Ovary (tissue), 9 donors: Measurements from ENCODE around the gene CHCHD6. TPM values are rescaled to one million over a fixed set of nuclear protein-coding genes. Genes with fewer than 3 reads are reported as not detected.

ENCODE experiments used
- DNase-seq, 5 donors: peaks; one replicate each; pipeline ENCODE4 v3.0.0-alpha.2; 2019 to 2020
- H3K27ac ChIP-seq, 2 donors: fragments of 200-600 bp; one replicate each; pipeline versions ENCODE4 v1.5.1 to v1.8.0; 2019 to 2022
- H3K27me3 ChIP-seq: fragments of 200-600 bp; one replicate; pipeline ENCODE4 v1.8.0; 2022
- H3K36me3 ChIP-seq: fragments of 200-600 bp; sonication (generic); one replicate; pipeline ENCODE4 v1.5.1; 2019
- H3K4me1 ChIP-seq: one replicate; pipeline ENCODE4 v1.8.1; 2013; ENCODE audit warnings: mild to moderate bottlenecking, moderate library complexity; ENCODE audit not compliant: insufficient read depth
- H3K4me3 ChIP-seq: fragments of 200-600 bp; sonication (generic); one replicate; pipeline ENCODE4 v1.5.1; 2017
- H3K9me3 ChIP-seq, 2 donors: fragments of 200-600 bp in 1 of 2; sonication (generic) in 1 of 2; one replicate each; pipeline versions ENCODE4 v1.5.1 to v1.8.1; 2013 to 2019; ENCODE audit warnings: mild to moderate bottlenecking in 1 of 2, moderate library complexity in 1 of 2
- EP300 ChIP-seq: sonication (generic); formaldehyde crosslinking; IDR thresholded peaks from one replicate; pipeline ENCODE4 v1.6.1; 2017; ENCODE audit warnings: antibody characterized with exemption
- POLR2A ChIP-seq: fragments of 450-650 bp; IDR thresholded peaks from one replicate; pipeline ENCODE4 v1.6.1; 2017; ENCODE audit warnings: antibody characterized with exemption, mild to moderate bottlenecking, moderate library complexity
- WGBS, 3 donors: extraction: QIAGEN DNeasy Blood & Tissue Kit in 1 of 3; methylation state at CpG; one replicate each; pipeline versions ENCODE4 v1.1.5 to v1.1.7; 2013 to 2017; 5-methylcytosine and 5-hydroxymethylcytosine counted together
- intact Hi-C, 4 donors: fragments of 100-400 bp; cut with DNase I; formaldehyde crosslinking; loops; one replicate each; pipeline versions ENCODE4 v1.11.0 to v1.15.1; 2022 to 2023
- polyA plus RNA-seq, 2 donors: library from polyadenylated mRNA; stranded (reverse); fragments of 200-250 nt in 1 of 2; fragments of 350-450 nt in 1 of 2; fragmentation: Illumina TruSeq in 1 of 2; extraction: RNeasy Lipid Tissue Mini Kit (QIAGEN cat#74804) in 1 of 2; gene quantifications; one replicate each; pipeline ENCODE4 v1.2.3, GENCODE V29; 2013 to 2014
- total RNA-seq, 7 donors: library from RNA; depleted of rRNA in 2 of 7; stranded (reverse); fragments of >200 nt in 2 of 7; fragmentation: NEBNext Ultra II Directional in 3 of 7; extraction: Animal tissue kit (Norgen Biotek cat#: 25700) in 3 of 7; gene quantifications; one replicate each; pipeline versions ENCODE4 v1.1.0 to v1.2.4, GENCODE V29; 2016 to 2023
- TF ChIP-seq, protein P1 (sequence below), 3 donors: fragments of 450-650 bp in 2 of 3; fragments of 200-600 bp in 1 of 3; IDR thresholded peaks; one replicate each; pipeline versions ENCODE4 v1.5.1 to v1.8.0; 2016 to 2022; ENCODE audit warnings: antibody characterized with exemption in 3 of 3, mild to moderate bottlenecking in 1 of 3
- donor health status: DM: no; HTN: no; CAD: no; lungs with moderate emphysema.
- donor health status: DM: no; HTN: no; CAD: no.
- donor health status: Bipolar disorder and iron deficiency.
- donor health status: DM: yes; HTN: yes; CAD: no.
- donor health status: DM: no; HTN: no; CAD: no.
- donor health status: DM: yes; HTN: yes; CAD: no.

Gene CHCHD6
- total and polyA plus RNA-seq, 9 donors, result 8.5 to 24.6 (median 19.5) TPM

GRCh38 chr3:126945891-126946290 lies 241.9 kb downstream of the CHCHD6 start:
- TF ChIP-seq POLR2A, result no peak
- TF ChIP-seq, protein P1, sequence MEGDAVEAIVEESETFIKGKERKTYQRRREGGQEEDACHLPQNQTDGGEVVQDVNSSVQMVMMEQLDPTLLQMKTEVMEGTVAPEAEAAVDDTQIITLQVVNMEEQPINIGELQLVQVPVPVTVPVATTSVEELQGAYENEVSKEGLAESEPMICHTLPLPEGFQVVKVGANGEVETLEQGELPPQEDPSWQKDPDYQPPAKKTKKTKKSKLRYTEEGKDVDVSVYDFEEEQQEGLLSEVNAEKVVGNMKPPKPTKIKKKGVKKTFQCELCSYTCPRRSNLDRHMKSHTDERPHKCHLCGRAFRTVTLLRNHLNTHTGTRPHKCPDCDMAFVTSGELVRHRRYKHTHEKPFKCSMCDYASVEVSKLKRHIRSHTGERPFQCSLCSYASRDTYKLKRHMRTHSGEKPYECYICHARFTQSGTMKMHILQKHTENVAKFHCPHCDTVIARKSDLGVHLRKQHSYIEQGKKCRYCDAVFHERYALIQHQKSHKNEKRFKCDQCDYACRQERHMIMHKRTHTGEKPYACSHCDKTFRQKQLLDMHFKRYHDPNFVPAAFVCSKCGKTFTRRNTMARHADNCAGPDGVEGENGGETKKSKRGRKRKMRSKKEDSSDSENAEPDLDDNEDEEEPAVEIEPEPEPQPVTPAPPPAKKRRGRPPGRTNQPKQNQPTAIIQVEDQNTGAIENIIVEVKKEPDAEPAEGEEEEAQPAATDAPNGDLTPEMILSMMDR (IDR thresholded peaks at IDR 0.05), result no peak
- TF ChIP-seq EP300, result no peak
- Histone ChIP-seq H3K4me1 (no peaks in the 10 kb centered on the region), H3K27ac (no peak overlapping the region), H3K36me3 (no peaks in the 10 kb centered on the region), H3K9me3 (no peaks in the 10 kb centered on the region), H3K4me3 (no peak overlapping the region), H3K27me3 (no peaks in the 10 kb centered on the region)
- DNase-seq, result no peak
- intact Hi-C loops, result no loop called here
- WGBS, 3 donors, result 94 to 96% (median 95%) methylated on average over 9 of the region's 9 CpGs

DNA sequence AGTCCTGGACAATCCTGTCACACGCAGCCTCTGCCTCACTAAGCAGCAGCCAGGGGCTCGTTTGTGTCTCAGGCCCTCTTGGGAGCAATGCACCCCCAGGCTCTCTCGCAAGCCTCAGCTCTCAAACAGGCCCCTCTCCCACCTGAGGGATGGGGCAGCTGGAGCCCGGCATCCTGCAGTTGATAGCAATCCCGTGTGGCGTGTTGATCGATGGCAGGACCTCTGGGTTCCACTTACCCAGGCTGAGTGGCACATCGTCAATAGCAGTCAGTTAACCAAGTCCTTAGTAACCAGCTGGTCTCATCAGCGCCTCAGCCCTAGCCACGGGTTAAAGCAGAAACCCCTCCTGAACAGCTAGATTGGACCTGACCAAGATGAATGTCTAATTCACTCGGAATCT lies 242.4 kb downstream of the CHCHD6 start:
- Histone ChIP-seq H3K27ac (no peak overlapping the region), H3K4me3 (no peak overlapping the region), H3K4me1 (no peaks in the 10 kb centered on the region), H3K27me3 (no peaks in the 10 kb centered on the region), H3K9me3 (no peaks in the 10 kb centered on the region), H3K36me3 (no peaks in the 10 kb centered on the region)
- intact Hi-C loops, result no loop called here
- DNase-seq, result no peak
- TF ChIP-seq, protein P1 (IDR thresholded peaks at IDR 0.05), result no peak
- TF ChIP-seq POLR2A, result no peak
- no peak for TF ChIP-seq EP300
- WGBS, 3 donors, result 93 to 95% (median 94%) methylated on average over 11 of the region's 11 CpGs

DNA sequence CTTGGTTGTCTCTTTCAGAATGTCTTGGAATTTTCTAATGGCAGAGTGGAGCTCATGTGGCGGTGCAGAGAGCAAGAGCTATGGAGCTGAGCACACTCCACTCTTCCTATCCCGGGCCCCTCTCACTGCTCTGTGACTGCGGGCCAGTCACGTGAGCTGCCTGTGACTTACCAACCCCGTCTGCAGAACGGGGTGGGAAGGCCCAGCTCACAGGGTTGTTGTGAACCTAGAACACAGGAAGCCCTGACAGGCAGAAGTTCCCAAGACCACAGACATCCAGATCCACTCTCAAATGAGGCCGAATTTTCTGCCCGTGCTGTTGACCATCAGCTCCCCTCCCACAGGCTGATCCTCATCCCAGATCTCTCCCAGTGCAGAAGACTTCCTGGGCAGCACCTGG lies 243.4 kb downstream of the CHCHD6 start:
- WGBS, 3 donors, result 70 to 80% (median 76%) methylated on average over 8 of the region's 8 CpGs
- Histone ChIP-seq H3K27ac (no peak overlapping the region), H3K27me3 (no peaks in the 10 kb centered on the region), H3K36me3 (no peaks in the 10 kb centered on the region), H3K9me3 (no peaks in the 10 kb centered on the region), H3K4me3 (no peak overlapping the region), H3K4me1 (no peaks in the 10 kb centered on the region)
- intact Hi-C loops, result no loop called here
- DNase-seq, result no peak
- no peak for TF ChIP-seq EP300
- TF ChIP-seq, protein P1 (IDR thresholded peaks at IDR 0.05), result no peak
- no peak for TF ChIP-seq POLR2A

DNA sequence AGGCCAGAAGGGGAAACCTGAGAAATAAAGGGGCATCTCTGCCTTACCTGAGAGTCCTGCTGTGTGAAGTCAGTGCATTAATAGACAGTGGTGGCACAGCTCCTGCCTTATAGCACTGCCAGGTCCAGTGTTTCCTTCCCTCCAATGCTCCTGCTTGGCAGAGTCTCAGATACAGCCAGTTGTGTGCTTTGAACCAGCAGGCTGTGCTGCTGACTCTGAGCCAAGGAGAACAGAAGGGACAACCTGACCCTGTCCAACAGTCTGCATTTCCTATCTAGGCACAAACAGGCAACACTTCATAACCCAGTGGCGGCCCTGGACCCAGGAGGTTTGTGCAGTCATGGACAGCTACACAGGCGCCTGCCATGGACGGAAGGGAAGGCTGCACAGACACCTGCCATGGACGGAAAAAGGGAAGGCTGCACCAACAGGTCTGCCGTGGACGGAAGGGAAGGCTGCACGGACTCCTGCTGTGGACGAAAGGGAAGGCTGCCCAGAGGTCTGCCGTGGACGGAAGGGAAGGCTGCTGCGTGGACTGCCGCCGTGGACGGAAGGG lies 245.0 kb downstream of the CHCHD6 start:
- no peak overlapping the region for H3K4me3 ChIP-seq
- TF ChIP-seq, protein P1 (IDR thresholded peaks at IDR 0.05), result no peak
- TF ChIP-seq EP300 (no peak), POLR2A (no peak)

More for the DNA sequence above, 245.0 kb downstream of the CHCHD6 start:
- H3K9me3 ChIP-seq, result no peaks in the 10 kb centered on the region
- H3K36me3 ChIP-seq, result no peaks in the 10 kb centered on the region
- H3K27me3 ChIP-seq, result no peaks in the 10 kb centered on the region
- H3K27ac ChIP-seq, result no peak overlapping the region
- WGBS, 3 donors, result 75 to 86% (median 83%) methylated on average over 14 of the region's 14 CpGs
- DNase-seq, result no peak
- no peaks in the 10 kb centered on the region for H3K4me1 ChIP-seq
- intact Hi-C loops, result no loop called here
